Stimulated activated naive B cell treated with anti-CD40 and anti-IgM and Interleukin-4, amounts not matched to agents 10 μg/mL and 1 μg/mL and 100 μg/mL, for 72 hours (primary cell): ENCODE measurements around the gene AOPEP.

Experiments
- ATAC-seq, 2 donors: fragments of 150-1000 bp; cut with Tn5 transposase; replicated peaks; 2 replicates each; pipeline ENCODE4 v1.10.0; 2021; ENCODE audit warnings: moderate library complexity in 1 of 2
- DNase-seq: peaks from one replicate; pipeline ENCODE4 v3.0.0; 2021
- H3K27ac Mint-ChIP-seq: one replicate; pipeline ENCODE4 v1.8.0; 2022; ENCODE audit warnings: mild to moderate bottlenecking, mixed read lengths
- H3K27me3 Mint-ChIP-seq, 2 donors: one replicate each; pipeline ENCODE4 v1.8.0; 2022; ENCODE audit warnings: mixed read lengths in 2 of 2
- H3K36me3 Mint-ChIP-seq, 2 donors: one replicate each; pipeline ENCODE4 v1.8.0; 2022; ENCODE audit warnings: mixed read lengths in 2 of 2, mild to moderate bottlenecking in 1 of 2
- H3K4me1 Mint-ChIP-seq, 2 donors: one replicate each; pipeline ENCODE4 v1.8.0; 2022; ENCODE audit warnings: mixed read lengths in 2 of 2, mild to moderate bottlenecking in 1 of 2
- H3K4me3 Mint-ChIP-seq, 2 donors: one replicate each; pipeline ENCODE4 v1.8.0; 2022; ENCODE audit warnings: mild to moderate bottlenecking in 2 of 2, mixed read lengths in 2 of 2, moderate library complexity in 1 of 2
- H3K9me3 Mint-ChIP-seq, 2 donors: one replicate each; pipeline ENCODE4 v1.8.0; 2022; ENCODE audit warnings: mixed read lengths in 2 of 2, mild to moderate bottlenecking in 1 of 2

The AOPEP gene

DNA sequence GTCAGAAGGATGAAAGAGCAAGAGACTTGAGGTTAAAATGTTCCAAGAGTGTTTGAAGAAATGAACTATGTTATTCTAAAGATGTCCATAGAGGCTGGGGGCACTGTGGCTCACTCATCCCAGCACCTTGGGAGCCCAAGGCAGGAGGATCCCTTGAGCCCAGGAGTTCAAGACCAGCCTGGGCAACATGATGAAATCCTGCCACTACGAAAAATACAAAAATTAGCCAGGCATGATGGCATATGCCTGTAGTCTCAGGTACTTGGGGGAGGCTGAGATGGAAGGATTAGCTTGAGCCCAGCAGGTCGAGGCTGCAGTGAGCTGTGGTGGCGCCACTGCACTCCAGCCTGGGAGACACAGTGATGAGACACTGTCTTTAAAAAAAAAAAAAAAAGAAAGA is 2.7 kb downstream of the AOPEP start:
- Mint-ChIP-seq H3K9me3 (no peaks in the 10 kb centered on the region), H3K27me3 (no peaks in the 10 kb centered on the region), H3K36me3 (no peaks in the 10 kb centered on the region), H3K4me3 (no peak overlapping the region), H3K4me1 (peaks cover 6 to 13% of the 10 kb centered on the region in 2 donors), H3K27ac (no peak overlapping the region)
- no peak for DNase-seq
- no peak for ATAC-seq

DNA sequence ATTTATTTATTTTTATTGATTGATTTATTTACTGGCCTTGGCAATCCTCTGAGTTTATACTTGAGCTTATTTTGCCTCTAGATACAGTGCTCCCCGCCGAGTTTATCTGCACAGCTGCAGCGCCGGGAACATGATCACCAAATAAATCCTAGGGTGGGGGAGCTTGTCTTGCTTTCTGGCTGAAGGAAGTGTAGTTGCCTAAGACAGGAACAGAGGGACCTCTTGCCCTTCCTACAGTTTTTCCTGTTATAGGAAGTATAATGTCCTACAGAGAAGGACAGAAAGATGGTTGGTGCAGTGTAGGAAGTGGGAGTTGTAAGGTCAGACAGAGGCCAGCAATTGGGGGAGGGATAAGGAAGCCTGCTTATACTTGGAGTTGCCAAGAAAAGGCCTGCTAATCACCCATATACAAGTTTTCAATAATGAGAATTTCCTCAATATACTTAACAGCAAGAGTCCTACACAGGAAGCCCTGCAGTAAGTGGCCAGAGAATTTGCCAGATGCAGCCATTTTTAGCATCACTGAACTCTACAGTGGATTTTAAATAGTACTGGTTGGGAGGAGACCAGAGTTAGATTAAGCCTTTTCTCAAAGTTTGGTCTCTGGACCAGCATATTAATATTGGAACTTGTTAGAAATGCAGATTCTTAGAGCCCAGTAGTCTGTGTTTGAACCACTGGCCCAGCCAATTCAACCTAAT is 7.7 kb downstream of the AOPEP start:
- Mint-ChIP-seq H3K27ac (no peak overlapping the region), H3K27me3 (no peaks in the 10 kb centered on the region), H3K4me3 (no peak overlapping the region)

GRCh38 chr9:94736759-94737158 is 10.3 kb downstream of the AOPEP start:
- peaks cover 9 to 11% of the 10 kb centered on the region in 2 donors for H3K36me3 Mint-ChIP-seq
- DNase-seq (no peak), ATAC-seq (no peak)
- no peaks in the 10 kb centered on the region for H3K27me3 Mint-ChIP-seq
- H3K9me3 Mint-ChIP-seq, result peaks cover 0 to 3% of the 10 kb centered on the region in 2 donors
- peaks cover 6 to 7% of the 10 kb centered on the region in 2 donors for H3K4me1 Mint-ChIP-seq
- no peak overlapping the region for H3K4me3 Mint-ChIP-seq
- no peak overlapping the region for H3K27ac Mint-ChIP-seq

More for the DNA sequence above, 7.7 kb downstream of the AOPEP start:
- Mint-ChIP-seq H3K9me3 (peaks cover 0 to 3% of the 10 kb centered on the region in 2 donors), H3K4me1 (peaks cover 3 to 5% of the 10 kb centered on the region in 2 donors), H3K36me3 (peaks cover 3 to 6% of the 10 kb centered on the region in 2 donors)
- no peak for DNase-seq
- ATAC-seq, result no peak

- peaks cover 18% of the 10 kb centered on the region in 2 donors for H3K4me1 Mint-ChIP-seq
- no peak overlapping the region for H3K4me3 Mint-ChIP-seq
- DNase-seq (no peak), ATAC-seq (no peak)
- peaks cover 0 to 3% of the 10 kb centered on the region in 2 donors for H3K9me3 Mint-ChIP-seq
- H3K27ac Mint-ChIP-seq, result no peak overlapping the region
- H3K36me3 Mint-ChIP-seq, result peaks cover 16 to 32% of the 10 kb centered on the region in 2 donors
- H3K27me3 Mint-ChIP-seq, result no peaks in the 10 kb centered on the region
Observed at GRCh38 chr9:94740145-94740840, 13.8 kb downstream of the AOPEP start.

DNA sequence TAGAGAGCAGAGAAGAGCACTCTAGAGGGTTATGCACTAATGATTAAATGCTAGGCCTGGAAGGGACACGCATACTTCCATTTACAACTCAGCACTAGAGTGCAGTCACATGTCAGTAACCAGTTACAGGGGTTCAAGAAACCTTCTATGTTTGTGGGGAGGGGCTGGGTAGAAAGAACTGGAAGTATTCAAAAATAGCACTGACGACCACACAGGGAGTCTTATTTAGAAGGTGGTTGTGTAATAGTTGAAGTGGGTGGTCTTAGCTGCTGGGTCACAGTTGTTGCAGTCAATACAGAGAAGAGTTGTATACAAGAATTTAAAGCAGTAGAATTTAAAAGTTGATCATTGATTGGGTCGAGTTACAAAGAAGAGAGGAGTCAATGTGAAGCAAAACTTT is 15.4 kb downstream of the AOPEP start:
- ATAC-seq (no peak), DNase-seq (no peak)
- H3K27me3 Mint-ChIP-seq, result no peaks in the 10 kb centered on the region
- H3K4me1 Mint-ChIP-seq, result peaks cover 25 to 33% of the 10 kb centered on the region in 2 donors
- H3K36me3 Mint-ChIP-seq, result peaks cover 19 to 31% of the 10 kb centered on the region in 2 donors
- H3K4me3 Mint-ChIP-seq, result no peak overlapping the region
- peaks cover 3% of the 10 kb centered on the region in 2 donors for H3K9me3 Mint-ChIP-seq
- H3K27ac Mint-ChIP-seq, result no peak overlapping the region

- ATAC-seq, result no peak
- Mint-ChIP-seq H3K27ac (no peak overlapping the region), H3K27me3 (no peaks in the 10 kb centered on the region), H3K9me3 (peaks cover 3 to 6% of the 10 kb centered on the region in 2 donors), H3K4me1 (peaks cover 22 to 28% of the 10 kb centered on the region in 2 donors), H3K4me3 (no peak overlapping the region), H3K36me3 (peaks cover 23 to 35% of the 10 kb centered on the region in 2 donors)
- DNase-seq, result no peak
Observed at GRCh38 chr9:94743035-94743954, 16.8 kb downstream of the AOPEP start.

DNA sequence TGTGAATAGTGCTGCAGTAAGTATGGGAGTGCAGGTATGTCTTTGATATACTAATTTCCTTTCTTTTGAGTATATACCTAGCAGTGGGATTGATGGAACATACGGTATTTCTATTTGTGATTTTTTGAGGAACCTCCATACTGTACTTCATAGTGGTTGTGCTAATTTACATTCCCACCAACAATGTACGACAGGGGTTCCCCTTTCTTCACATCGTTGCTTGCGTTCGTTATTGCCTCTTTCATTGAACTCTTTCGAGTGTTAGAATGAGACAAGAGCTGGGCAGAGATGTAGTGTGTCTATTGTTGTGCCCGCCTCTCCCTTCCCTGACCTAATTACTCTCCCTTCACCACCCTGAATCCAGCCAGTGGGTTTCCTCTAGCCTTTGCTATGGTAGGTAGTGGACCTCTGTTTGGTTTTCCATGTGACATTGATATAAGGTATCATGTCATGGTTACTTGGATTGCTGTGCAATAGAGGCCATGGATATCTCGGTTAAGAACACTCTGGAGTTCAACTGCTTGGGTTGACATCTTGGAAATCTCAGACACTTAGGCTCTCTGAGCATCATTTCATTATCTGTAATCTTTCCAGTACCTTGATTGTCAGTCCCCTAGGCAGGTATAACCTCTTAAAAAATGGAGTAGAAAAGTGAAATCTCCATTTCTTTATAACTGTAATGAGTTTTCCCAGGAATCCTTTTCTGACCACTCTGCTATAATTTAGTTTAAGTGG is 19.5 kb downstream of the AOPEP start:
- Mint-ChIP-seq H3K36me3 (peaks cover 31 to 52% of the 10 kb centered on the region in 2 donors), H3K27me3 (no peaks in the 10 kb centered on the region), H3K4me1 (peaks cover 19 to 28% of the 10 kb centered on the region in 2 donors), H3K4me3 (no peak overlapping the region), H3K27ac (no peak overlapping the region), H3K9me3 (peaks cover 11 to 13% of the 10 kb centered on the region in 2 donors)
- DNase-seq (no peak), ATAC-seq (peak; percentile 76 to 80)

GRCh38 chr9:94746541-94747370 is 20.3 kb downstream of the AOPEP start:
- Mint-ChIP-seq H3K9me3 (peaks cover 11 to 13% of the 10 kb centered on the region in 2 donors), H3K4me1 (peaks cover 19 to 27% of the 10 kb centered on the region in 2 donors), H3K27ac (no peak overlapping the region), H3K4me3 (no peak overlapping the region), H3K27me3 (no peaks in the 10 kb centered on the region), H3K36me3 (peaks cover 31 to 55% of the 10 kb centered on the region in 2 donors)
- no peak for ATAC-seq
- DNase-seq, result no peak

GRCh38 chr9:94754976-94755475 is 28.5 kb downstream of the AOPEP start:
- no peak overlapping the region for H3K27ac Mint-ChIP-seq
- no peak for ATAC-seq
- peaks cover 6 to 25% of the 10 kb centered on the region in 2 donors for H3K36me3 Mint-ChIP-seq
- H3K9me3 Mint-ChIP-seq, result peaks cover 4% of the 10 kb centered on the region in 2 donors
- H3K4me1 Mint-ChIP-seq, result no peaks in the 10 kb centered on the region
- H3K4me3 Mint-ChIP-seq, result no peak overlapping the region
- no peaks in the 10 kb centered on the region for H3K27me3 Mint-ChIP-seq
- DNase-seq, result no peak

GRCh38 chr9:94757158-94757557 is 30.7 kb downstream of the AOPEP start:
- Mint-ChIP-seq H3K27me3 (no peaks in the 10 kb centered on the region), H3K36me3 (peaks cover 13 to 34% of the 10 kb centered on the region in 2 donors), H3K4me1 (peaks cover 0 to 2% of the 10 kb centered on the region in 2 donors), H3K27ac (peak overlapping the region; percentile 33), H3K9me3 (peaks cover 2 to 4% of the 10 kb centered on the region in 2 donors), H3K4me3 (no peak overlapping the region)
- DNase-seq (no peak), ATAC-seq (no peak)

DNA sequence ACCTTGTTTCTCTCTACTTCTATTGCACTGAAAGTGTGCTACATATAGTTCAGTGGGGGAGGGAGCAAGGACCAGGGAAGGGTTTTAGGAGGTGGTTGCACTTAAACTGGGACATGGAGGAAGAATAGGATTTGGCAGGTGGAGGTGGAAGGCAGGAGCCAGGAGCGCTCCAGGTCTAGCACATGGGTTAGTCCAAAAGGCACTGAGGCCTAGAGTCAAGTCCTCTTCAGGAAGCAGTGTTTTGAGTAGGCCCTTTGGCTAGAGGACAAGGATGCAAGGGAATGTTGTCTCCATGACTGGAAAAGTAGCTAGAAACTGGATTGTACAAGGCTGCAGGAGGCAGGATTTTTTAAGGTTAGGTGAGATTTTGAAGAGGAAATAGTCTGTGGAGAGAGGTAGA is 31.5 kb downstream of the AOPEP start:
- Mint-ChIP-seq H3K4me3 (no peak overlapping the region), H3K27me3 (no peaks in the 10 kb centered on the region), H3K4me1 (peaks cover 0 to 2% of the 10 kb centered on the region in 2 donors), H3K36me3 (peaks cover 13 to 32% of the 10 kb centered on the region in 2 donors), H3K9me3 (peaks cover 2 to 4% of the 10 kb centered on the region in 2 donors), H3K27ac (no peak overlapping the region)
- DNase-seq, result no peak
- no peak for ATAC-seq

- ATAC-seq (no peak), DNase-seq (no peak)
- Mint-ChIP-seq H3K36me3 (peaks cover 15 to 32% of the 10 kb centered on the region in 2 donors), H3K9me3 (peaks cover 2 to 4% of the 10 kb centered on the region in 2 donors), H3K4me1 (peaks cover 0 to 2% of the 10 kb centered on the region in 2 donors), H3K4me3 (no peak overlapping the region), H3K27ac (no peak overlapping the region), H3K27me3 (no peaks in the 10 kb centered on the region)
Observed at GRCh38 chr9:94758880-94759279, 32.4 kb downstream of the AOPEP start.

DNA sequence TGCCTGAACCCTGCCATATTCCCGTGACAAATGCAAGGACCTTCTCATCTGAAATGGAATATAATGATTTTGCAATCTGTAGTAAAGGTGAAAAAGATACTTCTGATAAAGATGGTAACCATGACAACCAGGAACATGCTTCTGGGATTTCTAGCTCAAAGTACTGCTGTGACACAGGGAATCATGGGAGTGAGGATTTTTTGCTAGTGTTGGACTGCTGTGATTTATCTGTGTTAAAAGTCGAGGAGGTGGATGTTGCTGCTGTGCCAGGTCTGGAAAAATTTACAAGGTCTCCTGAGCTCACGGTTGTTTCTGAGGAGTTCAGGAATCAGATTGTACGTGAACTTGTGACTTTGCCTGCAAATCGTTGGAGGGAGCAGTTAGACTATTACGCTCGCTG is 33.5 kb downstream of the AOPEP start:
- DNase-seq (no peak), ATAC-seq (no peak)
- Mint-ChIP-seq H3K9me3 (peaks cover 2 to 4% of the 10 kb centered on the region in 2 donors), H3K36me3 (peaks cover 18 to 32% of the 10 kb centered on the region in 2 donors), H3K4me3 (no peak overlapping the region), H3K27me3 (no peaks in the 10 kb centered on the region), H3K4me1 (peaks cover 0 to 2% of the 10 kb centered on the region in 2 donors), H3K27ac (no peak overlapping the region)
